ENCODE data around the gene NKX6-1. TPM values are rescaled to one million over a fixed set of nuclear protein-coding genes. Genes with fewer than 3 reads are reported as not detected.

The NKX6-1 gene
- total and polyA plus RNA-seq, 9 of the 15 experiments (the other 6 are each of a cell fraction or from before 2014, with no cell fraction given): not detected

DNA sequence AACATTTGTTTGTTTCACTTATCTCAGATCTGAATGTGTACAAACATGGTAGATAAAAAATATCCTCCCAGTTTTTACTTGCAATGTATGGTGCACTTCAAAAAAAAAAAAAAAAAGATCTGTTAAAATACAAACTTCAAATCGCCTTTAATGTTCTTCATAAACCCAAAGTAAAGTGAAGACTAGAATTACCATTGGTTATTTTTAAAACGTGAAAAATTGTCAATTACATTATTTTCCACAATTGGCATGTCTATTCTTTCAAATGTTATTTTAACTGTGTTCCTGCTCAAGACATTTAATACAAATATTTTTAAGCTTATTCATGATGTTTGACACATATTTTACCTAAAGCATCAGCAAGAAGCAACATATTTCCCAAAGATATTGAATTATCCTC lies 5.0 kb downstream of the NKX6-1 start:
- TF ChIP-seq TRIM28 (IDR thresholded peaks at IDR 0.05) (no peak), MEF2A (IDR thresholded peaks at IDR 0.05; ENCODE audit: control insufficient read depth, low read depth, low read length) (no peak), KDM5B (IDR thresholded peaks at IDR 0.05; ENCODE audit: insufficient replicate concordance, low read depth, low read length) (no peak), ETS2 (tag; IDR thresholded peaks at IDR 0.05; ENCODE audit: borderline replicate concordance, poor library complexity, severe bottlenecking) (no peak), BRF1 (IDR thresholded peaks at IDR 0.05; ENCODE audit: borderline replicate concordance, extremely low read depth, insufficient read length) (no peak), FOXA1 (IDR thresholded peaks at IDR 0.05; ENCODE audit: borderline replicate concordance) (no peak), ZNF311 (CRISPR knock-in tag; IDR thresholded peaks at IDR 0.05) (no peak)
- TF ChIP-seq, protein P1, sequence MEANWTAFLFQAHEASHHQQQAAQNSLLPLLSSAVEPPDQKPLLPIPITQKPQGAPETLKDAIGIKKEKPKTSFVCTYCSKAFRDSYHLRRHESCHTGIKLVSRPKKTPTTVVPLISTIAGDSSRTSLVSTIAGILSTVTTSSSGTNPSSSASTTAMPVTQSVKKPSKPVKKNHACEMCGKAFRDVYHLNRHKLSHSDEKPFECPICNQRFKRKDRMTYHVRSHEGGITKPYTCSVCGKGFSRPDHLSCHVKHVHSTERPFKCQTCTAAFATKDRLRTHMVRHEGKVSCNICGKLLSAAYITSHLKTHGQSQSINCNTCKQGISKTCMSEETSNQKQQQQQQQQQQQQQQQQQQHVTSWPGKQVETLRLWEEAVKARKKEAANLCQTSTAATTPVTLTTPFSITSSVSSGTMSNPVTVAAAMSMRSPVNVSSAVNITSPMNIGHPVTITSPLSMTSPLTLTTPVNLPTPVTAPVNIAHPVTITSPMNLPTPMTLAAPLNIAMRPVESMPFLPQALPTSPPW (CRISPR knock-in tag; IDR thresholded peaks at IDR 0.05): no peak
- TF ChIP-seq, protein P2, sequence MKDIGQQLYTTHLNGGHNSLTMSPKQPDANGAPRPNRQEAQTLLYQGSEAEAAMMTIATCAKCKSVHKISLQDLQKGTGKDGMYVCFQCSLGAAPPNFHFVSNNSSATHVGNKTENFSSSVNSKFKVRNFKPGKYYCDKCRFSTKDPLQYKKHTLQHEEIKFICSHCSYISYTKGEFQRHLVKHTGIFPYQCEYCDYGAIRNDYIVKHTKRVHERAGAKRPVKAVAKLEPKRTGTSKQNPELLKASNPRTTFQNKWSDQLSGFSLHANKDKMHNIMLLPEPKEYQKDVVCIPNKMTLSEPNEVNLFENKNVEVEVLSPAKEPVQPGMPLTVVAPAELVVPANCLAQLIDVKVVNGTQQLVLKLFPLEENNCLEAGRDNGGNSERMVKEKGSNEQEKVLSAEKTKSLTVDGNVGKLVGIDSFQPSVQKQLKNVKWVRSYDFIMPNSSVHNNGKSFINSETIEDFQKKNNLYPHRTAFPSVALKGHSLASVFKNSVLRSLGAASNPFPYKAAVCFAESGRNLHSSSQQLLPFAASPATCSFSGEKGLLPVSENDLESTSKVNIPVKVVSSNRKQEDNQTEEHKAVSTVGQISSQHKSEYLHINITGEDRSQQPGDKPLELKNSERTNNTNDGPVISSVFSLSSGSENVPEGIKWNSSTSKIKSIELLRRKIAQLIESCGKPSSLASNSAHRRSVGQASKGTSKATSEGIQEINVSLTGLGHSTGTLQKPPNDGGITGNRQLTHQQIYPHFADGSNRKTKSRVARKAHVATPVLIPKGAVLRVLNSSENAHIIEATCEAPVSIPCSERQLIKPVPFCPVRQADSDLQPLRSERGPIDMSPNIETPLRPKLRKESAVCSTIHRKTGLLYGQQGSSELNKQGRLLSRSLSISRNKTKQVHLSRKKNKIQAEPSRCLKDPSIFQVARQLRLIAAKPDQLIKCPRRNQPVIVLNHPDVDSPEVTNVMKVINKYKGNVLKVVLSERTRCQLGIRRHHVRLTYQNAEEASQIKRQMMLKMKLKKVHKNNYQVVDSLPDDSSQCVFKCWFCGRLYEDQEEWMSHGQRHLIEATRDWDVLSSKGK (CRISPR knock-in tag; IDR thresholded peaks at IDR 0.05): no peak
- Histone ChIP-seq H3K27me3 (ENCODE audit: control insufficient read depth in 2 of 2, insufficient read depth in 2 of 2, low read length in 2 of 2) (peaks cover 24 to 52% of the 10 kb centered on the region in 2 experiments; a peak in 4 of 5 replicates), H3K4me2 (ENCODE audit: insufficient read depth, low read length) (no peak overlapping the region), H3K9me1 (ENCODE audit: control insufficient read depth, insufficient read depth, low read length) (no peaks in the 10 kb centered on the region), H3K9ac (ENCODE audit: insufficient read depth in 1 of 2, low read depth in 2 of 2, low read length in 2 of 2) (no peak overlapping the region), H3K4me1 (replicated peaks in 1 of 2; ENCODE audit: control insufficient read depth in 2 of 2, insufficient read depth in 2 of 2, low read length in 2 of 2) (peaks cover 0 to 29% of the 10 kb centered on the region in 2 experiments; a peak in 2 of 5 replicates), H3K79me2 (ENCODE audit: control insufficient read depth, insufficient read depth, low read length) (no peaks in the 10 kb centered on the region), H3K4me3 (no peak overlapping the region), H3K9me3 (replicated peaks; ENCODE audit: control insufficient read depth, insufficient read depth, low read depth, low read length) (no peaks in the 10 kb centered on the region), H3K36me3 (ENCODE audit: control insufficient read depth, insufficient read depth, low read length) (no peaks in the 10 kb centered on the region), H3K27ac (ENCODE audit: extremely low read depth, low read depth, low read length) (no peak overlapping the region), H2AFZ (ENCODE audit: low read depth, low read length) (no peak overlapping the region), H4K20me1 (replicated peaks; ENCODE audit: control insufficient read depth, insufficient read depth, low read length) (no peaks in the 10 kb centered on the region)
- DNase-seq (ENCODE audit: extremely low read depth in 1 of 4, low spot score in 3 of 4): no peak
- ChIA-PET POLR2A (no interaction called here), CTCF (ENCODE audit: low intra/inter-chr PET ratio) (no interaction called here)
- BruUV-seq (replicated peaks): no TSS peak
- no peak for ATAC-seq
- 0% methylated on average over 2 of the region's 2 CpGs for WGBS (ENCODE audit: insufficient coverage, low coverage, missing lambda C conversion rate)
- in situ Hi-C loops (cut with MboI) (no loop called here), intact Hi-C loops (cut with micrococcal nuclease) (no loop called here)
- FAIRE-seq: no peak
